ENCODE data around the gene C1orf53. TPM values are rescaled to one million over a fixed set of nuclear protein-coding genes. Genes with fewer than 3 reads are reported as not detected.
A peak's percentile ranks its signal among the peaks of the same experiment; 100 is the strongest.
"Not testable (repeated sequence)": the region's sequence is repeated elsewhere in the genome, so short reads cannot be mapped to it uniquely, and the experiment has no call there.

C1orf53 gene
- total RNA-seq, 1 donor from 2014 or later: 1.3 TPM

GRCh38 chr1:197920414-197921117, 18.1 kb downstream of the C1orf53 start:
- H3K27ac Mint-ChIP-seq: no peak overlapping the region
- intact Hi-C loops (cut with micrococcal nuclease): loop anchor here (10.0 kb wide), 1 partner anchor 354 kb away; no protein-coding TSS in a partner anchor
- peaks cover 89% of the 10 kb centered on the region for H3K27me3 Mint-ChIP-seq
- peak overlapping the region; percentile 9 for H3K4me3 Mint-ChIP-seq
- H3K36me3 Mint-ChIP-seq (ENCODE audit: low read depth): no peaks in the 10 kb centered on the region
- H3K4me1 Mint-ChIP-seq: peaks cover 48% of the 10 kb centered on the region
- peaks cover 5% of the 10 kb centered on the region for H3K9me3 Mint-ChIP-seq
- DNase-seq: peak; percentile 63

- Mint-ChIP-seq H3K27me3 (peaks cover 89% of the 10 kb centered on the region), H3K27ac (no peak overlapping the region), H3K36me3 (ENCODE audit: low read depth) (no peaks in the 10 kb centered on the region), H3K4me3 (peak overlapping the region; percentile 36), H3K4me1 (peaks cover 40% of the 10 kb centered on the region), H3K9me3 (peaks cover 5% of the 10 kb centered on the region)
- no peak for DNase-seq
- intact Hi-C loops (cut with micrococcal nuclease): loop anchor here (10.0 kb wide), 1 partner anchor 353 kb away; no protein-coding TSS in a partner anchor
These were observed 19.0 kb downstream of the C1orf53 start for GRCh38 chr1:197921235-197922069.

GRCh38 chr1:197922070-197922390, 19.6 kb downstream of the C1orf53 start:
- Mint-ChIP-seq H3K4me3 (no peak overlapping the region), H3K4me1 (peaks cover 35% of the 10 kb centered on the region), H3K9me3 (peaks cover 5% of the 10 kb centered on the region), H3K36me3 (ENCODE audit: low read depth) (no peaks in the 10 kb centered on the region), H3K27me3 (peaks cover 89% of the 10 kb centered on the region), H3K27ac (no peak overlapping the region)
- DNase-seq: no peak
- intact Hi-C loops (cut with micrococcal nuclease): loop anchor here (10.0 kb wide), 1 partner anchor 353 kb away; no protein-coding TSS in a partner anchor

- Mint-ChIP-seq H3K4me3 (no peak overlapping the region), H3K4me1 (peaks cover 25% of the 10 kb centered on the region), H3K36me3 (ENCODE audit: low read depth) (no peaks in the 10 kb centered on the region), H3K27me3 (peaks cover 88% of the 10 kb centered on the region), H3K27ac (no peak overlapping the region), H3K9me3 (no peaks in the 10 kb centered on the region)
- intact Hi-C loops (cut with micrococcal nuclease): loop anchor here (10.0 kb wide), 1 partner anchor 352 kb away; no protein-coding TSS in a partner anchor
- DNase-seq: no peak
These were observed 20.6 kb downstream of the C1orf53 start for GRCh38 chr1:197923038-197923437.

- Mint-ChIP-seq H3K36me3 (ENCODE audit: low read depth) (no peaks in the 10 kb centered on the region), H3K27ac (no peak overlapping the region), H3K4me3 (no peak overlapping the region), H3K27me3 (peaks cover 80% of the 10 kb centered on the region), H3K9me3 (no peaks in the 10 kb centered on the region), H3K4me1 (peaks cover 16% of the 10 kb centered on the region)
- DNase-seq: peak; percentile 77
- intact Hi-C loops (cut with micrococcal nuclease): loop anchor here (1.0 to 10.0 kb wide), 3 partner anchors 309 to 402 kb away; no protein-coding TSS in a partner anchor
These were observed 22.2 kb downstream of the C1orf53 start for GRCh38 chr1:197924516-197925123.

- peaks cover 7% of the 10 kb centered on the region for H3K4me1 Mint-ChIP-seq
- intact Hi-C loops (cut with micrococcal nuclease): loop anchor here (10.0 kb wide), 1 partner anchor 347 kb away; no protein-coding TSS in a partner anchor
- H3K36me3 Mint-ChIP-seq (ENCODE audit: low read depth): no peaks in the 10 kb centered on the region
- H3K27me3 Mint-ChIP-seq: peaks cover 70% of the 10 kb centered on the region
- H3K27ac Mint-ChIP-seq: no peak overlapping the region
- DNase-seq: no peak
- no peak overlapping the region for H3K4me3 Mint-ChIP-seq
- H3K9me3 Mint-ChIP-seq: no peaks in the 10 kb centered on the region
These were observed 25.7 kb downstream of the C1orf53 start for GRCh38 chr1:197927908-197928665.

GRCh38 chr1:197928849-197929336, 26.5 kb downstream of the C1orf53 start:
- no peaks in the 10 kb centered on the region for H3K9me3 Mint-ChIP-seq
- peak overlapping the region; percentile 82 for H3K4me3 Mint-ChIP-seq
- DNase-seq: peak; percentile 74
- peaks cover 72% of the 10 kb centered on the region for H3K27me3 Mint-ChIP-seq
- H3K4me1 Mint-ChIP-seq: peaks cover 9% of the 10 kb centered on the region
- no peaks in the 10 kb centered on the region for H3K36me3 Mint-ChIP-seq (ENCODE audit: low read depth)
- intact Hi-C loops (cut with micrococcal nuclease): loop anchor here (10.0 kb wide), 1 partner anchor 346 kb away; no protein-coding TSS in a partner anchor
- H3K27ac Mint-ChIP-seq: no peak overlapping the region

- H3K36me3 Mint-ChIP-seq (ENCODE audit: low read depth): no peaks in the 10 kb centered on the region
- DNase-seq: no peak
- H3K27ac Mint-ChIP-seq: no peak overlapping the region
- no peaks in the 10 kb centered on the region for H3K9me3 Mint-ChIP-seq
- H3K27me3 Mint-ChIP-seq: peaks cover 47% of the 10 kb centered on the region
- intact Hi-C loops (cut with micrococcal nuclease): no loop called here
- no peak overlapping the region for H3K4me3 Mint-ChIP-seq
- H3K4me1 Mint-ChIP-seq: peaks cover 7% of the 10 kb centered on the region
These were observed 30.6 kb downstream of the C1orf53 start for GRCh38 chr1:197933016-197933415.

GRCh38 chr1:197933647-197934046, 31.2 kb downstream of the C1orf53 start:
- no peaks in the 10 kb centered on the region for H3K36me3 Mint-ChIP-seq (ENCODE audit: low read depth)
- H3K4me1 Mint-ChIP-seq: peaks cover 4% of the 10 kb centered on the region
- no peak for DNase-seq
- H3K27ac Mint-ChIP-seq: no peak overlapping the region
- no peaks in the 10 kb centered on the region for H3K9me3 Mint-ChIP-seq
- intact Hi-C loops (cut with micrococcal nuclease): no loop called here
- peaks cover 46% of the 10 kb centered on the region for H3K27me3 Mint-ChIP-seq
- H3K4me3 Mint-ChIP-seq: no peak overlapping the region

GRCh38 chr1:197937381-197937780, 35.0 kb downstream of the C1orf53 start:
- Mint-ChIP-seq H3K27ac (no peak overlapping the region), H3K4me1 (peaks cover 2% of the 10 kb centered on the region), H3K9me3 (no peaks in the 10 kb centered on the region), H3K4me3 (no peak overlapping the region), H3K27me3 (peaks cover 26% of the 10 kb centered on the region), H3K36me3 (ENCODE audit: low read depth) (no peaks in the 10 kb centered on the region)
- no peak for DNase-seq
- intact Hi-C loops (cut with micrococcal nuclease): no loop called here

- intact Hi-C loops (cut with micrococcal nuclease): no loop called here
- no peak overlapping the region for H3K27ac Mint-ChIP-seq
These were observed 35.5 kb downstream of the C1orf53 start for GRCh38 chr1:197937892-197938291.

GRCh38 chr1:197939159-197939980, 36.9 kb downstream of the C1orf53 start:
- DNase-seq; intact Hi-C loops (cut with micrococcal nuclease); H3K27ac Mint-ChIP-seq; H3K9me3 Mint-ChIP-seq; H3K4me3 Mint-ChIP-seq; H3K36me3 Mint-ChIP-seq (ENCODE audit: low read depth); H3K4me1 Mint-ChIP-seq: not testable (repeated sequence)
- peaks cover 16% of the 10 kb centered on the region for H3K27me3 Mint-ChIP-seq

More at GRCh38 chr1:197937892-197938291, 35.5 kb downstream of the C1orf53 start:
- no peak overlapping the region for H3K4me3 Mint-ChIP-seq
- no peaks in the 10 kb centered on the region for H3K9me3 Mint-ChIP-seq
- no peak for DNase-seq
- peaks cover 2% of the 10 kb centered on the region for H3K4me1 Mint-ChIP-seq
- no peaks in the 10 kb centered on the region for H3K36me3 Mint-ChIP-seq (ENCODE audit: low read depth)
- peaks cover 24% of the 10 kb centered on the region for H3K27me3 Mint-ChIP-seq

Measured in activated CD4-positive, alpha-beta T cell treated with anti-CD3 and anti-CD28 coated beads, Interleukin-2, amount 10 ng/mL, durations not matched to agents 24 days and 14 days (primary cell).